Measurements from ENCODE around the gene INPPL1. TPM values are rescaled to one million over a fixed set of nuclear protein-coding genes. Genes with fewer than 3 reads are reported as not detected.
"Not testable (repeated sequence)": the region's sequence is repeated elsewhere in the genome, so short reads cannot be mapped to it uniquely, and the experiment has no call there.

INPPL1 gene
- total RNA-seq, 1 experiment from 2014 or later = 90.2 TPM

DNA sequence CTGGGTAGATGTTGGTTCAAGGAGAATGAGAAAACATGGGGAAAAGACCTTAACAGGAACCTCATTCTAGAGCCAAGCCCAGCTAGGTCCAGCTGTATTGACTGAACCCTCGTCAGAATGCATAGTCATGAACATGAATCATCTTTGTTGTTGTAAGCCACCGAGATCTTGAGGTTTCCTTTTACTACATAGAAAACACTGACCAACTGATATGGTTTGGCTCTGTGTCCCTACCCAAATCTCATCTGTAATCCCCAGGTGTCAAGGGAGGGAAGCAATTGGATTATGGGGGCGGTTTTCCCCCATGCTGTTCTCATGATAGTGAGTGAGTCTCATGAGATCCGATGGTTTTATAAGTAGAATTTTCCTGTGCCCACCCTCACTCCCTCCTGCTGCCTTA lies 38.8 kb downstream of the INPPL1 start:
- intact Hi-C loops (cut with micrococcal nuclease) = no loop called here
- Mint-ChIP-seq H3K4me3 (ENCODE audit: unreplicated experiment) (no peak overlapping the region), H3K4me1 (ENCODE audit: insufficient read depth, unreplicated experiment) (peaks cover 6% of the 10 kb centered on the region), H3K36me3 (ENCODE audit: insufficient read depth, unreplicated experiment) (no peaks in the 10 kb centered on the region), H3K27me3 (ENCODE audit: insufficient read depth, unreplicated experiment) (no peaks in the 10 kb centered on the region), H3K27ac (ENCODE audit: low read depth, unreplicated experiment) (no peak overlapping the region), H3K9me3 (ENCODE audit: unreplicated experiment) (no peaks in the 10 kb centered on the region)
- ChIA-PET POLR2A (no interaction called here), CTCF (no interaction called here)
- DNase-seq (ENCODE audit: unreplicated experiment) = peak; percentile 33
- no peak for TF ChIP-seq CTCF (IDR thresholded peaks at IDR 0.05; ENCODE audit: unreplicated experiment)
- no TSS peak for BruUV-seq (replicated peaks)

DNA sequence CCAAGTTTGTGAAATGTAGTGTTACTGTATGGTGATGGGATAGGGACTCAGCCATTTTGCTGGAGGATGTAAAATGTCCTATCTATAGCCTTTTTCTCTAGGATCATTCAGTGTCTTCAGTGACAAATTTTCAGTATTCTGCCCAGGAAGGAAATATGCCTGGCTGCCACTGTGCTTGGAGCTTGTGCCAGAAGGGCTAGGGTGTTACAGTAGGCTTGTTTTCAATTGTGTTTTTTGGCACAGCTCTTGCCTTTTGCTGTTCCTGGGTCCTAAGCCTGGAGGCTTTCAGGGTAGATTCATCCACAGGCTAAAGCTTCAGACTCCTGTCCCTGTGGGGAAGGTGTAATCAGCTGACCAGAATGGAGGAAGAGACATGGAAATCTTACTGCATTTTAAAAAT lies 41.4 kb downstream of the INPPL1 start:
- TF ChIP-seq CTCF (IDR thresholded peaks at IDR 0.05; ENCODE audit: unreplicated experiment) = no peak
- Mint-ChIP-seq H3K4me1 (ENCODE audit: insufficient read depth, unreplicated experiment) (peaks cover 6% of the 10 kb centered on the region), H3K4me3 (ENCODE audit: unreplicated experiment) (no peak overlapping the region), H3K9me3 (ENCODE audit: unreplicated experiment) (no peaks in the 10 kb centered on the region), H3K27ac (ENCODE audit: low read depth, unreplicated experiment) (no peak overlapping the region), H3K27me3 (ENCODE audit: insufficient read depth, unreplicated experiment) (no peaks in the 10 kb centered on the region), H3K36me3 (ENCODE audit: insufficient read depth, unreplicated experiment) (no peaks in the 10 kb centered on the region)
- intact Hi-C loops (cut with micrococcal nuclease) = no loop called here
- ChIA-PET POLR2A (interaction anchor here (0.6 kb wide), 1 partner anchor 78 kb away, joined by 3 read pairs; no protein-coding TSS in a partner anchor), CTCF (no interaction called here)
- DNase-seq (ENCODE audit: unreplicated experiment) = peak; percentile 24
- no TSS peak for BruUV-seq (replicated peaks)

DNA sequence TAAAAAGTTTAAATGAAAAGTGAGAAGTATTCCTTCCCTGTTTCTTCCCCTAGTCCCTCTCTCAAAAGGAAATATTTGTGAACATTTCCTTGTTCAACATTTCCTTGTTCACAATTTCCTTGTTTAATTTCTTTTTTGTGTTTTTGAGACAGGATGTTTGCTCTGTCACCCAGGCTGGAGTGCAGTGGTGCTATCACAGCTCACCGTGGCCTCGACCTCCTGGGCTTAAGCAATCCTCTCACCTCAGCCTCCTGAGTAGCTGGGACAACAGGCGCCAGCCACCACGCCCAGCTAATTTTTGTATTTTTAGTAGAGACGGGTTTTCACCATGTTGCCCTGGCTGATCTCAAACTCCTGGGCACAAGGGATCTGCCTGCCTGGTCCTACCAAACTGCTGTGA lies 42.4 kb downstream of the INPPL1 start:
- POLR2A ChIA-PET = interaction anchor here (0.6 kb wide), 1 partner anchor 1512 kb away, joined by 3 read pairs; no protein-coding TSS in a partner anchor
- BruUV-seq (replicated peaks); DNase-seq (ENCODE audit: unreplicated experiment); H3K4me3 Mint-ChIP-seq (ENCODE audit: unreplicated experiment); H3K4me1 Mint-ChIP-seq (ENCODE audit: insufficient read depth, unreplicated experiment); intact Hi-C loops (cut with micrococcal nuclease); H3K27me3 Mint-ChIP-seq (ENCODE audit: insufficient read depth, unreplicated experiment); H3K9me3 Mint-ChIP-seq (ENCODE audit: unreplicated experiment); H3K36me3 Mint-ChIP-seq (ENCODE audit: insufficient read depth, unreplicated experiment); H3K27ac Mint-ChIP-seq (ENCODE audit: low read depth, unreplicated experiment): not testable (repeated sequence)
- CTCF ChIA-PET = interaction anchor here (1.2 to 1.7 kb wide), 2 partner anchors 148 to 198 kb away, joined by 3 read pairs; no protein-coding TSS in a partner anchor

DNA sequence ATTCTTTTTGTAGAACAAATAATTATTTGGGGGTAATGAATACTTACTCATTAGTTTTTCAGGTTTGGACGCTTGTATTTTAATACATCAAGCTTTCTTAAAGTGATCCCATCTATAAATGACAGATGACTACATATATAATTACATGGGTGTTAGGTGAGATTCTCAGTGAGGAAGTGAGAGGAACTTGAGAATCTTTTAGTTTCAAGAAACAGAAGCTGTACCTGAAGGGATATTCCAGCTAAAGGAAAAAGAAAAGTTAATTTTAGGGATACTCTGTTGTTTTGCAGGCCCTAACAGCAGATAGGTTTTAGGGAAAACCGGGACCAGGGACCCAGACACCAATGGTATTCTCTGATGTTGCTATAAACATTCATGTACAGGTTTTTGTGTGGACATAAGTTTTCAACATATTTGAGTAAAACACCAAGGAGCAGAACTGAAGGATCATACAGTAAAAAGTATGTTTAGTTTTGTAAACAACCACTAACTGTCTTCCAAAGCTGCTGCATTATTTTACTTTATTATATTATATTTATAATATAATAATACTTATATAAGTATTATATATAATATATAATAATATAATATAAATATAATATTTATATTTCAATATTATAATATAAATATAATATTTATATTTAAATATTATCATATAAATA lies 43.5 kb downstream of the INPPL1 start:
- DNase-seq (ENCODE audit: unreplicated experiment) = no peak
- Mint-ChIP-seq H3K36me3 (ENCODE audit: insufficient read depth, unreplicated experiment) (no peaks in the 10 kb centered on the region), H3K4me1 (ENCODE audit: insufficient read depth, unreplicated experiment) (peaks cover 12% of the 10 kb centered on the region), H3K27me3 (ENCODE audit: insufficient read depth, unreplicated experiment) (peaks cover 11% of the 10 kb centered on the region), H3K27ac (ENCODE audit: low read depth, unreplicated experiment) (no peak overlapping the region), H3K4me3 (ENCODE audit: unreplicated experiment) (no peak overlapping the region), H3K9me3 (ENCODE audit: unreplicated experiment) (no peaks in the 10 kb centered on the region)
- CTCF ChIA-PET = interaction anchor here (0.5 to 1.7 kb wide), 6 partner anchors 147 to 415 kb away, joined by 3 read pairs; partner anchors contain the start of gene CLPB
- TF ChIP-seq CTCF (IDR thresholded peaks at IDR 0.05; ENCODE audit: unreplicated experiment) = no peak
- POLR2A ChIA-PET = interaction anchor here (0.7 to 0.9 kb wide), 2 partner anchors 28 to 66 kb away, joined by 3 to 4 read pairs; no protein-coding TSS in a partner anchor
- intact Hi-C loops (cut with micrococcal nuclease) = no loop called here
- no TSS peak for BruUV-seq (replicated peaks)
